ENCODE measurements around the gene MPG. TPM values are rescaled to one million over a fixed set of nuclear protein-coding genes. Genes with fewer than 3 reads are reported as not detected.

MPG gene
- total and polyA plus RNA-seq, 2 of the 8 experiments (the other 6 are each of a cell fraction or from before 2014, with no cell fraction given): 37.6 to 83.7 TPM

GRCh38 chr16:56231-56927 lies 21.6 kb upstream of the MPG start:
- DNase-seq (ENCODE audit: low read depth in 1 of 2, low spot score in 2 of 2) (no peak), FAIRE-seq (no peak)
- POLR2A ChIA-PET (ENCODE audit: partially characterized antibody): interaction anchor here (1.0 to 2.6 kb wide), 7 partner anchors 9 to 40 kb away, joined by 3 to 12 read pairs (median 3); partner anchors contain the start of gene RHBDF1
- Histone ChIP-seq H3K79me1 (ENCODE audit: low read depth, low read length) (peaks cover 1% of the 10 kb centered on the region), H3K4ac (replicated peaks; ENCODE audit: insufficient read length, low read depth, low read length) (no peak overlapping the region), H3K36me3 (ENCODE audit: control insufficient read depth in 2 of 4, insufficient read depth in 4 of 4, low read length in 3 of 4) (peaks cover 18 to 50% (median 32%) of the 10 kb centered on the region in 4 experiments), H3K23me2 (ENCODE audit: low read depth, low read length) (peaks cover 5% of the 10 kb centered on the region; the same call in 1 of the 2 replicates), H2AK5ac (ENCODE audit: low read depth, low read length) (no peak overlapping the region), H3K56ac (replicated peaks; ENCODE audit: insufficient read length, low read depth, low read length) (no peak overlapping the region), H3K9me3 (ENCODE audit: insufficient read depth in 2 of 2, low read depth in 1 of 2, low read length in 1 of 2) (no peaks in the 10 kb centered on the region), H2BK5ac (ENCODE audit: low read depth, low read length) (no peak overlapping the region), H2BK15ac (ENCODE audit: low read length) (no peak overlapping the region), H4K5ac (ENCODE audit: insufficient read length, low read depth, low read length) (no peak overlapping the region), H3K79me2 (ENCODE audit: control insufficient read depth in 1 of 2, insufficient read depth in 2 of 2, low read length in 2 of 2) (peaks cover 0 to 16% of the 10 kb centered on the region in 2 experiments; a peak in 2 of 4 replicates), H2BK120ac (replicated peaks; ENCODE audit: low read depth, low read length) (no peak overlapping the region), H4K20me1 (replicated peaks in 1 of 2; ENCODE audit: control insufficient read depth in 1 of 2, insufficient read depth in 2 of 2, low read length in 2 of 2) (peaks cover 2 to 8% of the 10 kb centered on the region in 2 experiments), H3K4me3 (ENCODE audit: extremely low read depth in 1 of 4, insufficient read depth in 2 of 4, low read depth in 3 of 4, low read length in 4 of 4) (no peak overlapping the region), H3K18ac (ENCODE audit: extremely low read depth, low read length) (no peak overlapping the region), H2AFZ (ENCODE audit: low read length) (no peak overlapping the region), H3K14ac (ENCODE audit: insufficient read length) (no peak overlapping the region), H3K9ac (replicated peaks in 1 of 4; ENCODE audit: extremely low read depth in 1 of 4, low read depth in 3 of 4, low read length in 3 of 4) (no peak overlapping the region), H3K27ac (ENCODE audit: low read depth, low read length) (no peak overlapping the region), H2BK12ac (ENCODE audit: low read depth, low read length) (no peak overlapping the region), H3K4me1 (replicated peaks in 1 of 4; ENCODE audit: control insufficient read depth in 3 of 4, insufficient read depth in 4 of 4, low read length in 3 of 4) (no peaks in the 10 kb centered on the region), H4K91ac (replicated peaks; ENCODE audit: insufficient read length, low read length) (no peak overlapping the region), H3K27me3 (replicated peaks in 1 of 4; ENCODE audit: control insufficient read depth in 3 of 4, extremely low read depth in 1 of 4, insufficient read depth in 3 of 4, low read length in 3 of 4) (no peaks in the 10 kb centered on the region), H2BK20ac (ENCODE audit: low read length) (no peak overlapping the region), H3K4me2 (ENCODE audit: insufficient read depth in 1 of 2, low read depth in 2 of 2, low read length in 2 of 2) (no peak overlapping the region), H4K8ac (ENCODE audit: extremely low read depth, insufficient read depth, low read length) (no peak overlapping the region), H3K23ac (ENCODE audit: insufficient read length) (no peak overlapping the region)
- WGBS, 2 experiments (ENCODE audit: extremely low coverage in 1 of 2, insufficient coverage in 1 of 2, insufficient read length in 1 of 2, insufficient replicate concordance in 2 of 2, low coverage in 1 of 2, low lambda C conversion rate in 2 of 2, missing lambda C conversion rate in 1 of 2): 93% methylated on average over 17 of the region's 17 CpGs; no CpG with 5 or more reads in 1 of the 2 experiments
- CTCF ChIA-PET (ENCODE audit: partially characterized antibody): interaction anchor here (0.8 to 21.2 kb wide), 7 partner anchors 8 to 132 kb away, joined by 3 to 856 read pairs (median 3); partner anchors contain the start of gene MPG
- no peak for TF ChIP-seq FOSL1 (IDR thresholded peaks at IDR 0.05; ENCODE audit: insufficient read depth, low read depth, low read length)
- TF ChIP-seq EP300 (IDR thresholded peaks at IDR 0.05; ENCODE audit: borderline replicate concordance in 1 of 2, low read depth in 2 of 2, low read length in 2 of 2): no peak
- TF ChIP-seq USF2 (IDR thresholded peaks at IDR 0.05; ENCODE audit: low read length): no peak
- no peak for TF ChIP-seq YY1 (IDR thresholded peaks at IDR 0.05; ENCODE audit: low read depth, low read length)
- no peak for TF ChIP-seq NANOG (IDR thresholded peaks at IDR 0.05; ENCODE audit: insufficient read depth, low read depth, low read length, poor library complexity, severe bottlenecking)
- no peak for TF ChIP-seq SRF (IDR thresholded peaks at IDR 0.05; ENCODE audit: low read depth, low read length)
- no peak for TF ChIP-seq SAP30 (IDR thresholded peaks at IDR 0.05; ENCODE audit: insufficient read depth, insufficient replicate concordance, low read length)

Data from H1 (cell line).